GM12865 (cell line): Measurements from ENCODE around the gene NUP133.

ENCODE experiments used
- DNase-seq: peaks from one replicate; pipeline ENCODE4 v3.0.0; 2010; ENCODE audit warnings: low read depth
- H3K4me3 ChIP-seq: 2 replicates; pipeline ENCODE4 v1.5.1; 2011; ENCODE audit warnings: mild to moderate bottlenecking, low read depth, low read length, control low read depth
- CTCF ChIP-seq: IDR thresholded peaks from 2 replicates; pipeline ENCODE4 v1.5.1; 2011; ENCODE audit warnings: low read length, control low read depth, low read depth, inconsistent platforms; ENCODE audit not compliant: insufficient read depth; ENCODE audit errors: missing control alignments

NUP133 gene

GRCh38 chr1:229547542-229547941 is 39.4 kb upstream of the NUP133 start:
- no peak for DNase-seq
- no peak overlapping the region for H3K4me3 ChIP-seq

GRCh38 chr1:229544587-229544986 is 36.4 kb upstream of the NUP133 start:
- no peak overlapping the region for H3K4me3 ChIP-seq
- no peak for DNase-seq
- TF ChIP-seq CTCF = no peak

More at GRCh38 chr1:229547542-229547941, 39.4 kb upstream of the NUP133 start:
- no peak for TF ChIP-seq CTCF

- no peak for DNase-seq
- no peak for TF ChIP-seq CTCF
- H3K4me3 ChIP-seq = no peak overlapping the region
These were observed 31.8 kb upstream of the NUP133 start for GRCh38 chr1:229539863-229540506.

- H3K4me3 ChIP-seq = no peak overlapping the region
- DNase-seq = no peak
- no peak for TF ChIP-seq CTCF
These were observed 30.8 kb upstream of the NUP133 start for GRCh38 chr1:229538945-229539344.

GRCh38 chr1:229537894-229538293 is 29.8 kb upstream of the NUP133 start:
- TF ChIP-seq CTCF = no peak
- H3K4me3 ChIP-seq = no peak overlapping the region
- no peak for DNase-seq

GRCh38 chr1:229536982-229537381 is 28.8 kb upstream of the NUP133 start:
- no peak for TF ChIP-seq CTCF
- no peak overlapping the region for H3K4me3 ChIP-seq
- no peak for DNase-seq

GRCh38 chr1:229535230-229535629 is 27.1 kb upstream of the NUP133 start:
- no peak for DNase-seq
- no peak for TF ChIP-seq CTCF
- no peak overlapping the region for H3K4me3 ChIP-seq
